Spleen (tissue), 11 donors: ENCODE measurements around the gene ACBD6. TPM values are rescaled to one million over a fixed set of nuclear protein-coding genes. Genes with fewer than 3 reads are reported as not detected.
"Not testable (repeated sequence)": the region's sequence is repeated elsewhere in the genome, so short reads cannot be mapped to it uniquely, and the experiment has no call there.

Source experiments
- DNase-seq: peaks from one replicate; pipeline ENCODE4 v3.0.0-alpha.2; 2020
- H3K27ac ChIP-seq, 8 donors: fragments of 200-600 bp; sonication (generic) in 7 of 8; 1 replicate in 4 of 8; 2 replicates in 4 of 8; pipeline versions ENCODE4 v1.5.0 to v1.8.0; 2016 to 2021; ENCODE audit warnings: inconsistent platforms in 4 of 8, mild to moderate bottlenecking in 4 of 8, moderate library complexity in 1 of 8
- H3K27me3 ChIP-seq, 7 donors: fragments of 200-600 bp; sonication (generic) in 6 of 7; replicated peaks in 1 of 7; 1 replicate in 4 of 7; 2 replicates in 3 of 7; pipeline versions ENCODE4 v1.5.0 to v1.8.0; 2016 to 2021; ENCODE audit warnings: inconsistent platforms in 3 of 7, mild to moderate bottlenecking in 1 of 7
- H3K36me3 ChIP-seq, 6 donors: fragments of 200-600 bp; sonication (generic) in 5 of 6; 1 replicate in 4 of 6; 2 replicates in 2 of 6; pipeline versions ENCODE4 v1.5.0 to v1.8.0; 2016 to 2021; ENCODE audit warnings: inconsistent platforms in 2 of 6
- H3K4me1 ChIP-seq, 6 donors: fragments of 200-600 bp; sonication (generic) in 5 of 6; 1 replicate in 3 of 6; 2 replicates in 3 of 6; pipeline versions ENCODE4 v1.5.0 to v1.8.0; 2016 to 2021; ENCODE audit warnings: inconsistent platforms in 3 of 6
- H3K4me3 ChIP-seq, 8 donors: fragments of 200-600 bp; sonication (generic) in 7 of 8; 1 replicate in 4 of 8; 2 replicates in 4 of 8; pipeline versions ENCODE4 v1.5.0 to v1.8.0; 2016 to 2021; ENCODE audit warnings: inconsistent platforms in 4 of 8, mild to moderate bottlenecking in 4 of 8, moderate library complexity in 2 of 8
- H3K9me3 ChIP-seq, 8 donors: fragments of 200-600 bp; sonication (generic) in 7 of 8; 1 replicate in 4 of 8; 2 replicates in 4 of 8; pipeline versions ENCODE4 v1.5.0 to v1.8.0; 2016 to 2021; ENCODE audit warnings: inconsistent platforms in 4 of 8
- CTCF ChIP-seq, 11 experiments: fragments of 200-600 bp in 7 of 11; fragments of 450-650 bp in 4 of 11; sonication (generic) in 4 of 11; IDR thresholded peaks in 8 of 11; conservative IDR thresholded peaks in 3 of 11; 1 replicate in 7 of 11; 2 replicates in 4 of 11; pipeline versions ENCODE4 v1.4.0 to v1.8.0; 2016 to 2021; ENCODE audit warnings: antibody characterized with exemption in 11 of 11, inconsistent platforms in 4 of 11, mild to moderate bottlenecking in 1 of 11
- POLR2A ChIP-seq, 3 donors: fragments of 450-650 bp; IDR thresholded peaks; one replicate each; pipeline ENCODE4 v1.5.1; 2017; ENCODE audit warnings: antibody characterized with exemption in 3 of 3, mild to moderate bottlenecking in 1 of 3
- POLR2AphosphoS5 ChIP-seq, 3 donors: sonication (generic); formaldehyde crosslinking; IDR thresholded peaks; one replicate each; pipeline ENCODE4 v1.5.1; 2017; ENCODE audit warnings: antibody characterized with exemption in 3 of 3
- WGBS, 5 donors: extraction: QIAGEN DNeasy Blood & Tissue Kit in 3 of 5; methylation state at CpG; one replicate each; pipeline versions ENCODE4 v1.1.5 to v1.1.7; 2013 to 2018; 5-methylcytosine and 5-hydroxymethylcytosine counted together
- intact Hi-C: fragments of 100-400 bp; cut with DNase I; formaldehyde crosslinking; loops from one replicate; pipeline ENCODE4 v1.15.0; 2023; ENCODE audit warnings: low total_unique reads
- polyA plus RNA-seq, 3 donors: library from polyadenylated mRNA; stranded (reverse); fragments of 200-250 nt; gene quantifications; one replicate each; pipeline ENCODE4 v1.2.1, GENCODE V29; 2013
- total RNA-seq, 7 donors: library from RNA; depleted of rRNA in 3 of 7; stranded (reverse); fragments of >200 nt in 3 of 7; fragmentation: NEBNext Ultra II Directional in 4 of 7; extraction: Animal tissue kit (Norgen Biotek cat#: 25700) in 4 of 7; gene quantifications; one replicate each; pipeline versions ENCODE4 v1.1.0 to v1.2.1, GENCODE V29; 2016 to 2021
- donor health status: healthy with polysubstance abuse.
- donor health status: DM: no; HTN: no; CAD: no; lungs with moderate emphysema.
- donor health status: DM: no; HTN: no; CAD: no.
- donor health status: Bipolar disorder and iron deficiency.
- donor health status: healthy.
- donor health status: DM: no; HTN: no; CAD: no.
- donor health status: DM: yes; HTN: yes; CAD: no.

Gene ACBD6
- total and polyA plus RNA-seq, 10 donors: 27.2 to 62.9 (median 38.3) TPM

- intact Hi-C loops: loop anchor here (10.0 kb wide), 2 partner anchors 215 to 285 kb away; no protein-coding TSS in a partner anchor
Measured at GRCh38 chr1:180470031-180470430, 32.3 kb downstream of the ACBD6 start.

DNA sequence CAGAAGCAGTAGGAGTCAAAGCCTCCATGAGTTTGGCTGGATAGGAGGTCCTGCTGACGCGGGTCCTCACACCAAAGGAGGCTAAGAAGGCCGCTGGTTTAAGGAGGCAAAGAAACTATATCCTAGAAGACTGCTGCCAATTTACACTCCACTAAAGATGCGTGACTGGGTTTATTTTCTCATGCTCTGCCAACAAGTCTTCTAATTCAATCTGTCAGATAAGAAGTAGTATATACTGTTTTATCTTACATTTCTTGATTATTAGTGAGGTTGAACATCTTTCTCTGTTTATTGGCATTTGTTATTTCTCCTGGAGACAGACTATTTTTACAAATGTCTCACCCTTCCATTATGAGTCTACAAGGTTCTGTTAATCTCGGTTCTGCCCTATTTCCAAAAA, 34.1 kb downstream of the ACBD6 start:
- H3K4me1 ChIP-seq: no peaks in the 10 kb centered on the region
- no peak overlapping the region for H3K27ac ChIP-seq
- peaks cover 0 to 40% (median 0%) of the 10 kb centered on the region in 6 donors for H3K36me3 ChIP-seq
- 93 to 98% (median 94%) methylated on average over 5 of the region's 5 CpGs for WGBS, 5 donors
- peaks cover 3 to 24% (median 21%) of the 10 kb centered on the region in 8 donors for H3K9me3 ChIP-seq
- no peak overlapping the region for H3K4me3 ChIP-seq
- intact Hi-C loops: no loop called here
- H3K27me3 ChIP-seq: no peaks in the 10 kb centered on the region
- DNase-seq: no peak
- TF ChIP-seq CTCF (IDR thresholded peaks at IDR 0.05 in 8 of 11, conservative IDR thresholded peaks at IDR 0.05 in 3 of 11) (no peak), POLR2AphosphoS5 (IDR thresholded peaks at IDR 0.05) (no peak), POLR2A (IDR thresholded peaks at IDR 0.05) (no peak)

More at GRCh38 chr1:180470031-180470430, 32.3 kb downstream of the ACBD6 start:
- no peak for DNase-seq
- Histone ChIP-seq H3K4me3 (no peak overlapping the region), H3K9me3 (peaks cover 0 to 7% (median 4%) of the 10 kb centered on the region in 8 donors), H3K27me3 (no peaks in the 10 kb centered on the region), H3K27ac (no peak overlapping the region), H3K4me1 (no peaks in the 10 kb centered on the region), H3K36me3 (peaks cover 0 to 26% (median 0%) of the 10 kb centered on the region in 6 donors)
- TF ChIP-seq CTCF (IDR thresholded peaks at IDR 0.05 in 8 of 11, conservative IDR thresholded peaks at IDR 0.05 in 3 of 11) (no peak), POLR2A (IDR thresholded peaks at IDR 0.05) (no peak), POLR2AphosphoS5 (IDR thresholded peaks at IDR 0.05) (no peak)
- 97 to 98% (median 98%) methylated on average over 1 of the region's 1 CpG for WGBS, 5 donors

- no peaks in the 10 kb centered on the region for H3K27me3 ChIP-seq
- H3K4me1 ChIP-seq: no peaks in the 10 kb centered on the region
- peaks cover 0 to 44% (median 0%) of the 10 kb centered on the region in 6 donors for H3K36me3 ChIP-seq
- no peak overlapping the region for H3K4me3 ChIP-seq
- intact Hi-C loops: no loop called here
- TF ChIP-seq POLR2A (IDR thresholded peaks at IDR 0.05) (no peak), POLR2AphosphoS5 (IDR thresholded peaks at IDR 0.05) (no peak), CTCF (IDR thresholded peaks at IDR 0.05 in 8 of 11, conservative IDR thresholded peaks at IDR 0.05 in 3 of 11) (no peak)
- H3K27ac ChIP-seq: no peak overlapping the region
- H3K9me3 ChIP-seq: peaks cover 6 to 48% (median 43%) of the 10 kb centered on the region in 8 donors
- no peak for DNase-seq
- 84 to 98% (median 84%) methylated on average over 3 of the region's 3 CpGs for WGBS, 5 donors
Measured at GRCh38 chr1:180462102-180462501, 40.3 kb downstream of the ACBD6 start.

DNA sequence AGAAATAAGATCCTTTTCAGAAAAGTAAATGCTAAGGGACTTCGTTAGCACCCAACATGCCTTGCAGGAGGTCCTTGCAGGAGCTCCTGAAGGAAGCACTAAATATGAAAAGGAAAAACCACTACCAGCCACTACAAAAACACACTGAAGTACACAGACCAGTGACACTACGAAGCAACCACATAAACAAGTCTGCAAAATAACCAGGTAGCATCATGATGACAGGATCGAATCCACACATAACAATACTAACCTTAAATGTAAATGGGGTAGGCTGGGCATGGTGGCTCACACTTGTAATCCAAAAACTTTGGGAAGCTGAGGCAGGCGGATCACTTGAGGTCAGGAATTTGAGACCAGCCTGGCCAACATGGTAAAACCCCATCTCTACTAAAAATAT, 40.7 kb downstream of the ACBD6 start:
- H3K27ac ChIP-seq, H3K27me3 ChIP-seq, DNase-seq, H3K4me1 ChIP-seq, H3K4me3 ChIP-seq, intact Hi-C loops: not testable (repeated sequence)
- Histone ChIP-seq H3K9me3 (peaks cover 6 to 48% (median 43%) of the 10 kb centered on the region in 8 donors), H3K36me3 (peaks cover 0 to 44% (median 0%) of the 10 kb centered on the region in 6 donors)
- 95 to 99% (median 97%) methylated on average over 4 of the region's 4 CpGs for WGBS, 5 donors

DNA sequence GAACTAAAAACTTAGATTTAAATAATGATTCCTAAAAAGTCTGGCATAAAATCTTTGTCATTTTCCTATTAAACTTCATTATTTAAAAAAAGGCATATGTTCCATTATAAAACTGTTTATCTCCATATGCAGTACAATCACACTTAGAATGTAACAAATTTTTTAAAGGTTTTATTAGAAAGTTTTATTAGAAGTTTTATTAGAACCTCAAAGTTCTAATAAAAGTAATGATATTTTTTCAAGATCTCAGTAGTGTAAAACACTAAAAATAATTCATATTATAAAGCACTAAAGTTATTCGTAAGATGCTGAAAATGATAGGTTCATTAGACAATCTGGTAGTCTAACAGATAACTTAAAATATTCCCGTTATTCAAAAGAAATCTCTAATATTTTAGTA, 43.6 kb downstream of the ACBD6 start:
- Histone ChIP-seq H3K4me1 (no peaks in the 10 kb centered on the region), H3K27ac (no peak overlapping the region), H3K4me3 (no peak overlapping the region), H3K9me3 (peaks cover 3 to 43% (median 33%) of the 10 kb centered on the region in 8 donors), H3K27me3 (no peaks in the 10 kb centered on the region), H3K36me3 (peaks cover 0 to 32% (median 0%) of the 10 kb centered on the region in 6 donors)
- DNase-seq: no peak
- 63 to 96% (median 91%) methylated on average over 2 of the region's 2 CpGs for whole genome bisulfite sequencing, 5 donors
- no peak for TF ChIP-seq POLR2A (IDR thresholded peaks at IDR 0.05)
- TF ChIP-seq CTCF (IDR thresholded peaks at IDR 0.05 in 8 of 11, conservative IDR thresholded peaks at IDR 0.05 in 3 of 11): no peak
- TF ChIP-seq POLR2AphosphoS5 (IDR thresholded peaks at IDR 0.05): no peak
- intact Hi-C loops: no loop called here
